NCI-H2196 treated with DMSO at 0.1 percent for 48 hours (cell line): ENCODE data around the gene TAS2R13.

Experiments
- DNase-seq: peaks from one replicate; lab custom pipeline; 2025; ENCODE audit not compliant: unreplicated experiment; lab: John Stamatoyannopoulos, UW

TAS2R13 gene

GRCh38 chr12:10873378-10873777, 36.0 kb downstream of the TAS2R13 start:
- no peak for DNase-seq

DNA sequence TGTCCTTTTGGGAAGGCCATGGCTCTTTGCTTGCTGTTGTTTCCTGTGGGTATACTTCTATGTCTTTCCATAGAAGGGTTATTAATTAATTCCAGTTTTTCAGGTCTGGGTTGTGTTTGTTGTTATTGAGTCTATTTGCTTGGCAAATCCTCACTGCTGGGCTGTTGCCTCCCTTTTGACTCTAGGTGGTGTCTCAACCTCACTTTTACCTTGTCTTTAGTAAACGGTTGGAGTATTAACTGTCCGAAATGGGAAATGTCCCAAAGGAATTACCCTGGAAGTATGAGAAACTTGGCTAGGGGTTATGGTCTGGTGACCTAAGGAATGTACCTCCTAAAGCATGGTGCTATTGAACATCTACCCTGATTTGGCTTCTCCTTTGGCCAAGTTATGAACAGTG, 42.0 kb downstream of the TAS2R13 start:
- DNase-seq = no peak

DNA sequence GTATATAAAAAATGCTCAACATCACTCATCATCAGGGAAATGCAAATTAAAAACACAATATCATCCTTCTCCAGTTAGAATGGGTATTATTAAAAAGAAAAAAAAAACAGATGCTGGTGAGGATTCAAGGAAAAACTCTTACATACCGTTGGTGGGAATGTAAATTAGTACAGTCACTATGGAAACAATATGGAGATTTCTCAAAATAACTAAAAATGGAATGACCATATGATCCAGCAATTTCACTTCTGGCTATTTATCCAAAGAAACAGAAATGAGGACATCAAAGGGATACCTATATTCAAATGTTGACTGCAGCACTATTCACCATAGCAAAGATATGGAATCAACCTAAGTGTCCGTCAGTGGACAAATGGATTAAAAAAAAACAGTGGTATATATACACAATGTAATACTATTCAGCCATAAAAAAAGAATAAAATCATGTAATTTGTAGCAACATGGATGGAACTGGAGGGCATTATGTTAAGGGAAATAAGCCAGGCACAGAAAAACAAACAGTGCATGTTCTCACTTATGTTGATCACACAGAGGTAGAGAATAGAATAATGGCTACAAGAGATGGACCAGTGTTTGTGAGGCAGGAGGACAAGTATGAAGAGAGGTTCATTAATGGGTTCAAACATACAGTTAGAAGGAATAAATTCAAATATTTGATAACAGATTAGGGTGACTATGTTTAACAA, 45.7 kb downstream of the TAS2R13 start:
- DNase-seq = no peak

DNA sequence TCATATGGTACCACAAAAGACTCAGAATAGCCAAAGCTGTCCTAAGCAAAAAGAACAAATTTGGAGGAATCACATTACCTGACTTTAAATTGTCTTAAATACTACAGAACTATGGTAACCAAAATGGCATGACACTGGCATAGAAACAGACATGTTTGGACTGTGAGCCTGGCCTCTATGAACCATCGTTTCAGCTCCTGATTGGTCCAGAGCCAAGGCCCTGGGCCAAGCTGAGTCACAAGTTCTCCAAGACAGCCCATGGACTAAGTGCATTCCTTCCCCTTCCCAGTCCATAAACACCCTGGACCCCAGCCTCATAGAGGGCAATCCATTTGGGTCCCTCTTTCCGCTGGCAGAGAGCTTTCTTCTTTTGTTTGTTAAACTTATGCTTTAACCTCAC, 48.0 kb downstream of the TAS2R13 start:
- DNase-seq = no peak
